HepG2 (cell line): Measurements from ENCODE around the gene IL17C. TPM values are rescaled to one million over a fixed set of nuclear protein-coding genes. Genes with fewer than 3 reads are reported as not detected.
A peak's percentile ranks its signal among the peaks of the same experiment; 100 is the strongest.

ENCODE experiments used
- HNRNPL ChIP-seq: fragments of 200-400 bp; formaldehyde crosslinking; IDR thresholded peaks from 2 replicates; pipeline ENCODE4 v1.6.1; 2017; ENCODE audit warnings: mild to moderate bottlenecking, low read depth, low read length
- HNRNPLL ChIP-seq: fragments of 200-400 bp; formaldehyde crosslinking; IDR thresholded peaks from 2 replicates; pipeline ENCODE4 v1.6.1; 2017; ENCODE audit warnings: mild to moderate bottlenecking, low read depth, low read length; ENCODE audit not compliant: poor library complexity, severe bottlenecking
- IKZF5 ChIP-seq: IDR thresholded peaks from 2 replicates; pipeline ENCODE4 v1.6.1; 2018; ENCODE audit warnings: missing genetic modification reagents, mild to moderate bottlenecking, missing compliant biosample characterization
- MYC ChIP-seq: sonication (generic); formaldehyde crosslinking; IDR thresholded peaks from 2 replicates; pipeline ENCODE4 v1.9.0; 2021; ENCODE audit warnings: missing genetic modification reagents, borderline replicate concordance
- SIN3A ChIP-seq: IDR thresholded peaks from 2 replicates; pipeline ENCODE4 v1.6.1; 2011; ENCODE audit warnings: low read depth, mild to moderate bottlenecking, control low read depth, low read length, borderline replicate concordance
- SNAPC2 ChIP-seq: sonication (generic); formaldehyde crosslinking; IDR thresholded peaks from 2 replicates; pipeline ENCODE4 v1.8.1; 2022; ENCODE audit warnings: mild to moderate bottlenecking, missing genetic modification reagents
- ZBTB49 ChIP-seq: sonication (generic); formaldehyde crosslinking; IDR thresholded peaks from 2 replicates; pipeline ENCODE4 v1.4.0; 2020; ENCODE audit warnings: missing genetic modification reagents, borderline replicate concordance
- ZNF580 ChIP-seq: IDR thresholded peaks from 2 replicates; pipeline ENCODE4 v1.6.1; 2016; ENCODE audit warnings: low read depth, borderline replicate concordance
- ZNF724P ChIP-seq: sonication (generic); formaldehyde crosslinking; IDR thresholded peaks from 2 replicates; pipeline ENCODE4 v1.8.0; 2022; ENCODE audit warnings: missing genetic modification reagents, borderline replicate concordance
- polyA plus RNA-seq, 8 experiments: library from polyadenylated mRNA; depleted of rRNA in 3 of 8; stranded (reverse) in 7 of 8; unstranded in 1 of 8; fragments of >200 nt; fragmentation: Illumina TruSeq in 4 of 8; extraction: Trizol in 4 of 8; gene quantifications; 2 replicates each; pipeline versions ENCODE4 v1.2.1 to v1.2.3, GENCODE V29; 2011 to 2016; ENCODE audit warnings: low read depth in 4 of 8, missing spikeins in 1 of 8, mixed read lengths in 1 of 8; ENCODE audit not compliant: insufficient read depth in 1 of 8
- total RNA-seq, 5 experiments: library from RNA; depleted of rRNA; stranded (reverse); fragments of >200 nt; fragmentation: Illumina TruSeq; extraction: Trizol; gene quantifications; 2 replicates each; pipeline ENCODE4 v1.2.3, GENCODE V29; 2016; ENCODE audit warnings: low read depth in 1 of 5
- TF ChIP-seq, protein P1 (sequence below): sonication (generic); formaldehyde crosslinking; IDR thresholded peaks from 2 replicates; pipeline ENCODE4 v1.4.0; 2020; ENCODE audit warnings: missing genetic modification reagents
- TF ChIP-seq, protein P2 (sequence below): sonication (generic); formaldehyde crosslinking; IDR thresholded peaks from 2 replicates; pipeline ENCODE4 v1.4.0; 2020; ENCODE audit warnings: mild to moderate bottlenecking, missing genetic modification reagents

Gene IL17C
- total and polyA plus RNA-seq, 2 of the 13 experiments (the other 11 are each of a cell fraction or from before 2014, with no cell fraction given), result not detected

- TF ChIP-seq IKZF5 (CRISPR knock-in tag), result no peak
- TF ChIP-seq SNAPC2, result peak; percentile 55; the same call in 1 of the 2 replicates
- peak; percentile 20; the same call in 1 of the 2 replicates for TF ChIP-seq ZNF580
- peak; percentile 45; the same call in 1 of the 2 replicates for TF ChIP-seq SIN3A
- no peak for TF ChIP-seq HNRNPL
- TF ChIP-seq ZBTB49 (CRISPR knock-in tag), result 0 out of 2 replicates have a peak, but pooled peaks have one; percentile 51
- peak; percentile 74 for TF ChIP-seq ZNF724P (CRISPR knock-in tag)
- TF ChIP-seq MYC (CRISPR knock-in tag), result peak; percentile 84
- TF ChIP-seq HNRNPLL, result peak; percentile 34
- TF ChIP-seq, protein P1, sequence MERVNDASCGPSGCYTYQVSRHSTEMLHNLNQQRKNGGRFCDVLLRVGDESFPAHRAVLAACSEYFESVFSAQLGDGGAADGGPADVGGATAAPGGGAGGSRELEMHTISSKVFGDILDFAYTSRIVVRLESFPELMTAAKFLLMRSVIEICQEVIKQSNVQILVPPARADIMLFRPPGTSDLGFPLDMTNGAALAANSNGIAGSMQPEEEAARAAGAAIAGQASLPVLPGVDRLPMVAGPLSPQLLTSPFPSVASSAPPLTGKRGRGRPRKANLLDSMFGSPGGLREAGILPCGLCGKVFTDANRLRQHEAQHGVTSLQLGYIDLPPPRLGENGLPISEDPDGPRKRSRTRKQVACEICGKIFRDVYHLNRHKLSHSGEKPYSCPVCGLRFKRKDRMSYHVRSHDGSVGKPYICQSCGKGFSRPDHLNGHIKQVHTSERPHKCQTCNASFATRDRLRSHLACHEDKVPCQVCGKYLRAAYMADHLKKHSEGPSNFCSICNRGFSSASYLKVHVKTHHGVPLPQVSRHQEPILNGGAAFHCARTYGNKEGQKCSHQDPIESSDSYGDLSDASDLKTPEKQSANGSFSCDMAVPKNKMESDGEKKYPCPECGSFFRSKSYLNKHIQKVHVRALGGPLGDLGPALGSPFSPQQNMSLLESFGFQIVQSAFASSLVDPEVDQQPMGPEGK (CRISPR knock-in tag), result peak; percentile 69
- TF ChIP-seq, protein P2, sequence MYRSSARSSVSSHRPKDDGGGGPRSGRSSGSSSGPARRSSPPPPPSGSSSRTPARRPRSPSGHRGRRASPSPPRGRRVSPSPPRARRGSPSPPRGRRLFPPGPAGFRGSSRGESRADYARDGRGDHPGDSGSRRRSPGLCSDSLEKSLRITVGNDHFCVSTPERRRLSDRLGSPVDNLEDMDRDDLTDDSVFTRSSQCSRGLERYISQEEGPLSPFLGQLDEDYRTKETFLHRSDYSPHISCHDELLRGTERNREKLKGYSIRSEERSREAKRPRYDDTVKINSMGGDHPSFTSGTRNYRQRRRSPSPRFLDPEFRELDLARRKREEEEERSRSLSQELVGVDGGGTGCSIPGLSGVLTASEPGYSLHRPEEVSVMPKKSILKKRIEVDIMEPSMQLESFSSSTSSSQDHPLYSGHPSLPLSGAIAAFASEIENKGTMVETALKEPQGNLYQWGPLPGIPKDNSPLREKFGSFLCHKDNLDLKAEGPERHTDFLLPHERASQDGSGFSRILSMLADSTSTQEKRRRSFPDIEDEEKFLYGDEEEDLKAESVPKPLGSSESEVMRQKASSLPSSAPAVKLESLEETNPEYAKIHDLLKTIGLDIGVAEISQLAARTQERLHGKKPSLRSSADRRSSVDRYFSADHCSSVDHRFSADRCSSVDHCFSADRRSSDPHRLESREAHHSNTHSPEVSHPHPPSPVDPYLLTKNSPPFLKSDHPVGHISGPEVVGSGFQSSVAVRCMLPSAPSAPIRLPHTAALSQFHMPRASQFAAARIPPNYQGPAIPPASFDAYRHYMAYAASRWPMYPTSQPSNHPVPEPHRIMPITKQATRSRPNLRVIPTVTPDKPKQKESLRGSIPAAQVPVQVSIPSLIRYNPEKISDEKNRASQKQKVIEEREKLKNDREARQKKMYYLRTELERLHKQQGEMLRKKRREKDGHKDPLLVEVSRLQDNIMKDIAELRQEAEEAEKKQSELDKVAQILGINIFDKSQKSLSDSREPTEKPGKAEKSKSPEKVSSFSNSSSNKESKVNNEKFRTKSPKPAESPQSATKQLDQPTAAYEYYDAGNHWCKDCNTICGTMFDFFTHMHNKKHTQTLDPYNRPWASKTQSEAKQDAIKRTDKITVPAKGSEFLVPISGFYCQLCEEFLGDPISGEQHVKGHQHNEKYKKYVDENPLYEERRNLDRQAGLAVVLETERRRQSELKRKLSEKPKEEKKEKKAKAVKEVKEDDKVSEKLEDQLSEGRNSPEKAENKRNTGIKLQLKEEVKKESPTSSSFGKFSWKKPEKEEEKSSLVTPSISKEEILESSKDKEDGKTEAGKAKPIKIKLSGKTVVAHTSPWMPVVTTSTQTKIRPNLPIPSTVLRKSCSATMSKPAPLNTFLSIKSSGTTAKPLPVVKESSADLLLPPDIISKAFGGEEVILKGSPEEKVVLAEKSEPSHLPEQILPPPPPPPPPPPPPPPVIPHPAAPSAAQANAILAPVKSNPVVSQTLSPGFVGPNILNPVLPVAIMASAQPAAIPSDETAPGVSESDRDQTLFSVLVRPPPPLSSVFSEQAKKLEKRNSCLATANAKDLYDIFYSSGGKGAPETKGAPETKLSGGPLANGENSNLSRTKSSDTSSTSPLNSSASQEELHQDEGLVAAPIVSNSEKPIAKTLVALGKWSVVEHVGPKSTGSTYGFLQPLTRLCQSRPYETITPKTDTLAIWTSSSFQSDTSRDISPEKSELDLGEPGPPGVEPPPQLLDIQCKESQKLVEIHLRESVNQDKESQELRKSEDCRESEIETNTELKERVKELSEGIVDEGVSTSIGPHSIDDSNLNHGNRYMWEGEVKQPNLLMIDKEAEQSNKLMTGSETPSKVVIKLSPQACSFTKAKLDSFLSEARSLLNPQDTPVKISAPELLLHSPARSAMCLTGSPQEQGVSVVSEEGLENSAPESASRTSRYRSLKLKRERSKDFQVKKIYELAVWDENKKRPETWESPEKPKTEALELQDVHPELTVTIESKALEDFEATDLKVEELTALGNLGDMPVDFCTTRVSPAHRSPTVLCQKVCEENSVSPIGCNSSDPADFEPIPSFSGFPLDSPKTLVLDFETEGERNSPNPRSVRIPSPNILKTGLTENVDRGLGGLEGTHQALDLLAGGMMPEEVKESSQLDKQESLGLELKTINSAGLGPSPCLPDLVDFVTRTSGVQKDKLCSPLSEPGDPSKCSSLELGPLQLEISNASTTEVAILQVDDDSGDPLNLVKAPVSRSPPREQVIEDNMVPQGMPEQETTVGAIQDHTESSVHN, result no peak
Measured at GRCh38 chr16:88686439-88687253, 48.3 kb downstream of the IL17C start, which contains the start of gene SNAI3 (continued).
